SK-N-SH (cell line): ENCODE data around the gene DUSP16. TPM values are rescaled to one million over a fixed set of nuclear protein-coding genes. Genes with fewer than 3 reads are reported as not detected.

Experiments
- CTCF ChIA-PET: fragments of 300-600, 350-600 bp; formaldehyde crosslinking; extraction: SDS; loops from one replicate; lab custom pipeline; 2021; lab: Yijun Ruan, JAX
- POLR2A ChIA-PET: fragments of 350-600 bp; sonication (Branson Sonifier 250); formaldehyde crosslinking; extraction: SDS; loops from one replicate; lab custom pipeline; 2020; ENCODE audit warnings: antibody characterized with exemption, inconsistent platforms; lab: Yijun Ruan, JAX
- DNase-seq: peaks from one replicate; pipeline ENCODE4 v3.0.0; 2012
- H2AFZ ChIP-seq: fragments of 200-600 bp; sonication (generic); 2 replicates; pipeline ENCODE4 v1.8.1; 2016; ENCODE audit warnings: antibody characterized with exemption, mild to moderate bottlenecking, low read depth
- H3F3A ChIP-seq: fragments of 200-600 bp; sonication (generic); replicated peaks from 2 replicates; pipeline ENCODE3; 2016; ENCODE audit warnings: antibody characterized with exemption, mild to moderate bottlenecking; ENCODE audit not compliant: insufficient read depth
- H3K27ac ChIP-seq, 2 experiments: fragments of 200-500 bp in 1 of 2; fragments of 200-600 bp in 1 of 2; sonication (Bioruptor generic) in 1 of 2; sonication (generic), shearing (Covaris generic) in 1 of 2; 2 replicates each; pipeline versions ENCODE4 v1.5.1 to v1.6.1; 2014 to 2016; ENCODE audit warnings: low read depth in 2 of 2, inconsistent platforms in 1 of 2, low read length in 1 of 2, mild to moderate bottlenecking in 1 of 2, mixed read lengths in 1 of 2
- H3K27me3 ChIP-seq: fragments of 200-600 bp; sonication (generic), shearing (Covaris generic); 2 replicates; pipeline ENCODE4 v1.6.1; 2016; ENCODE audit warnings: mixed run types; ENCODE audit not compliant: insufficient read depth
- H3K36me3 ChIP-seq, 2 experiments: fragments of 200-500 bp in 1 of 2; fragments of 200-600 bp in 1 of 2; sonication (Bioruptor generic) in 1 of 2; sonication (generic) in 1 of 2; replicated peaks in 1 of 2; 2 replicates each; pipeline versions ENCODE3 to v1.5.1; 2014 to 2016; ENCODE audit warnings: low read length in 1 of 2, mild to moderate bottlenecking in 1 of 2; ENCODE audit not compliant: insufficient read depth in 2 of 2, control insufficient read depth in 1 of 2
- H3K4me1 ChIP-seq, 2 experiments: fragments of 200-500 bp in 1 of 2; fragments of 200-600 bp in 1 of 2; sonication (Bioruptor generic) in 1 of 2; sonication (generic), shearing (Covaris generic) in 1 of 2; 2 replicates each; pipeline versions ENCODE4 v1.5.1 to v1.6.1; 2014 to 2016; ENCODE audit warnings: low read depth in 1 of 2, low read length in 1 of 2, mixed run types in 1 of 2; ENCODE audit not compliant: insufficient read depth in 2 of 2, control insufficient read depth in 1 of 2
- H3K4me2 ChIP-seq: fragments of 200-600 bp; sonication (generic), shearing (Covaris generic); 2 replicates; pipeline ENCODE4 v1.6.1; 2017; ENCODE audit warnings: mixed run types
- H3K4me3 ChIP-seq, 2 experiments: fragments of 200-500 bp in 1 of 2; fragments of 200-600 bp in 1 of 2; sonication (Bioruptor generic) in 1 of 2; sonication (generic), shearing (Covaris generic) in 1 of 2; 2 replicates each; pipeline versions ENCODE4 v1.5.1 to v1.8.1; 2014 to 2016; ENCODE audit warnings: low read depth in 2 of 2, inconsistent platforms in 1 of 2, low read length in 1 of 2, mild to moderate bottlenecking in 1 of 2, mixed read lengths in 1 of 2, moderate library complexity in 1 of 2
- H3K79me2 ChIP-seq: fragments of 200-600 bp; sonication (generic); 2 replicates; pipeline ENCODE4 v1.8.1; 2017; ENCODE audit warnings: mild to moderate bottlenecking; ENCODE audit not compliant: insufficient read depth
- H3K9ac ChIP-seq: fragments of 200-600 bp; sonication (generic); 2 replicates; pipeline ENCODE4 v1.6.1; 2017; ENCODE audit warnings: mixed run types
- H3K9me2 ChIP-seq: fragments of 200-600 bp; sonication (generic); 2 replicates; pipeline ENCODE4 v1.6.1; 2017; ENCODE audit warnings: mixed run types
- H3K9me3 ChIP-seq: fragments of 200-600 bp; sonication (generic); 2 replicates; pipeline ENCODE4 v1.6.1; 2017; ENCODE audit warnings: mixed run types, mild to moderate bottlenecking, moderate library complexity
- H4K20me1 ChIP-seq: fragments of 200-600 bp; sonication (generic); 2 replicates; pipeline ENCODE4 v1.6.1; 2017; ENCODE audit warnings: mild to moderate bottlenecking, mixed run types; ENCODE audit not compliant: insufficient read depth
- EZH2phosphoT487 ChIP-seq: fragments of 200-600 bp; sonication (generic); IDR thresholded peaks from 2 replicates; pipeline ENCODE4 v1.6.1; 2017; ENCODE audit warnings: low read depth, mixed run types, mild to moderate bottlenecking, antibody characterized with exemption, moderate library complexity, borderline replicate concordance
- FOXJ3 ChIP-seq: sonication (generic); formaldehyde crosslinking; IDR thresholded peaks from 2 replicates; pipeline ENCODE4 v1.5.1; 2020; ENCODE audit warnings: mild to moderate bottlenecking, missing genetic modification reagents
- GATA2 ChIP-seq: sonication (generic); formaldehyde crosslinking; IDR thresholded peaks from 2 replicates; pipeline ENCODE4 v1.5.0; 2020; ENCODE audit warnings: mild to moderate bottlenecking, missing genetic modification reagents
- RCOR1 ChIP-seq: fragments of 150-350 bp; IDR thresholded peaks from 2 replicates; pipeline ENCODE4 v1.6.1; 2017; ENCODE audit warnings: antibody characterized with exemption, low read length
- RFX5 ChIP-seq: IDR thresholded peaks from 2 replicates; pipeline ENCODE4 v1.6.1; 2012; ENCODE audit warnings: mild to moderate bottlenecking, improper control_type of control experiment, low read length
- SMC3 ChIP-seq: IDR thresholded peaks from 2 replicates; pipeline ENCODE4 v1.6.1; 2012; ENCODE audit warnings: low read depth, low read length, improper control_type of control experiment
- WGBS: methylation state at CpG from one replicate; pipeline ENCODE4 v1.1.6; 2017; ENCODE audit warnings: low lambda C conversion rate; 5-methylcytosine and 5-hydroxymethylcytosine counted together
- polyA plus RNA-seq, 3 experiments: library from polyadenylated mRNA; depleted of rRNA; stranded (reverse); fragments of >200 nt; gene quantifications; 2 replicates each; pipeline ENCODE4 v1.2.3, GENCODE V29; 2012
- TF ChIP-seq, protein P1 (sequence below): fragments of 150-350 bp; IDR thresholded peaks from 2 replicates; pipeline ENCODE4 v1.6.1; 2017; ENCODE audit warnings: antibody characterized with exemption, low read length, low read depth, borderline replicate concordance
- TF ChIP-seq, protein P2 (sequence below): IDR thresholded peaks from 2 replicates; pipeline ENCODE4 v1.6.1; 2012; ENCODE audit warnings: mild to moderate bottlenecking, low read depth, low read length, moderate library complexity

DUSP16 gene
- polyA plus RNA-seq, 1 of the 3 experiments (the other 2 are of a cell fraction), result 7.1 TPM

DNA sequence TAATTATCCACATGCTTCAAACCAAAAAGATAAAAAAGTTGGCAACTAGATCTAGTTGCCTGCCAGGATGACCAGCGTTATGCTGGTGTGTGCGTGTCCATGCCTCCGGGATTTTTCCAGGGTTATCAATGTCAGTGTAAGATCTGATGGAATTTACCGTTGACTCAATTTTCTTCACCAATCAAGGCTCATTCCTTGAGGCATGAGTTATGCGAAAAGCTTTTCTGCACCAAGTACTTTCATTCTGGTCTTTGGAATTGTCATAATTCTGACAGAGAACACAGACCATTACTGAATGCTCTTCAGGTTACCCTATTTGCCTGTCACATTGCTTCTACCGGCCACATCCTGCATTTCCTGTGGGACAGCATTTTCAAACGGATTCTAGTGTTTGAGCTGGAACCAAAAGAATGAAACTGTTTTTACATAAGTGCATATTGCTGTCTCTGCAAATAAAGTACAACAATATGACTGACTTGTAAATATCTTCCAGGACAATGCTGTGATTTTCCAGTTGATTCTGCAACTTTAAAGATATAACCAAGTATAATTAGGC is 91.8 kb downstream of the DUSP16 start:
- WGBS, result 91% methylated on average over 7 of the region's 7 CpGs
- POLR2A ChIA-PET, result no interaction called here
- Histone ChIP-seq H3K9ac (no peak overlapping the region), H3K4me3 (no peak overlapping the region), H3K4me2 (no peak overlapping the region), H3K9me2 (no peaks in the 10 kb centered on the region), H2AFZ (no peak overlapping the region), H3K4me1 (peaks cover 0 to 7% of the 10 kb centered on the region in 2 experiments; a peak in 1 of 4 replicates), H3K9me3 (no peaks in the 10 kb centered on the region), H3F3A (no peaks in the 10 kb centered on the region), H3K27ac (no peak overlapping the region), H3K79me2 (0 out of 2 replicates have a peak, but pooled peaks cover 6% of the 10 kb centered on the region), H4K20me1 (no peaks in the 10 kb centered on the region), H3K27me3 (no peaks in the 10 kb centered on the region), H3K36me3 (peaks cover 11 to 14% of the 10 kb centered on the region in 2 experiments)
- CTCF ChIA-PET, result interaction anchor here (0.6 kb wide), 1 partner anchor 73 kb away, joined by 3 read pairs; no protein-coding TSS in a partner anchor
- TF ChIP-seq RFX5 (no peak), SMC3 (no peak), FOXJ3 (CRISPR knock-in tag) (no peak), EZH2phosphoT487 (no peak), RCOR1 (no peak), GATA2 (CRISPR knock-in tag) (no peak)
- TF ChIP-seq, protein P1, sequence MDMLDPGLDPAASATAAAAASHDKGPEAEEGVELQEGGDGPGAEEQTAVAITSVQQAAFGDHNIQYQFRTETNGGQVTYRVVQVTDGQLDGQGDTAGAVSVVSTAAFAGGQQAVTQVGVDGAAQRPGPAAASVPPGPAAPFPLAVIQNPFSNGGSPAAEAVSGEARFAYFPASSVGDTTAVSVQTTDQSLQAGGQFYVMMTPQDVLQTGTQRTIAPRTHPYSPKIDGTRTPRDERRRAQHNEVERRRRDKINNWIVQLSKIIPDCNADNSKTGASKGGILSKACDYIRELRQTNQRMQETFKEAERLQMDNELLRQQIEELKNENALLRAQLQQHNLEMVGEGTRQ, result no peak
- TF ChIP-seq, protein P2, sequence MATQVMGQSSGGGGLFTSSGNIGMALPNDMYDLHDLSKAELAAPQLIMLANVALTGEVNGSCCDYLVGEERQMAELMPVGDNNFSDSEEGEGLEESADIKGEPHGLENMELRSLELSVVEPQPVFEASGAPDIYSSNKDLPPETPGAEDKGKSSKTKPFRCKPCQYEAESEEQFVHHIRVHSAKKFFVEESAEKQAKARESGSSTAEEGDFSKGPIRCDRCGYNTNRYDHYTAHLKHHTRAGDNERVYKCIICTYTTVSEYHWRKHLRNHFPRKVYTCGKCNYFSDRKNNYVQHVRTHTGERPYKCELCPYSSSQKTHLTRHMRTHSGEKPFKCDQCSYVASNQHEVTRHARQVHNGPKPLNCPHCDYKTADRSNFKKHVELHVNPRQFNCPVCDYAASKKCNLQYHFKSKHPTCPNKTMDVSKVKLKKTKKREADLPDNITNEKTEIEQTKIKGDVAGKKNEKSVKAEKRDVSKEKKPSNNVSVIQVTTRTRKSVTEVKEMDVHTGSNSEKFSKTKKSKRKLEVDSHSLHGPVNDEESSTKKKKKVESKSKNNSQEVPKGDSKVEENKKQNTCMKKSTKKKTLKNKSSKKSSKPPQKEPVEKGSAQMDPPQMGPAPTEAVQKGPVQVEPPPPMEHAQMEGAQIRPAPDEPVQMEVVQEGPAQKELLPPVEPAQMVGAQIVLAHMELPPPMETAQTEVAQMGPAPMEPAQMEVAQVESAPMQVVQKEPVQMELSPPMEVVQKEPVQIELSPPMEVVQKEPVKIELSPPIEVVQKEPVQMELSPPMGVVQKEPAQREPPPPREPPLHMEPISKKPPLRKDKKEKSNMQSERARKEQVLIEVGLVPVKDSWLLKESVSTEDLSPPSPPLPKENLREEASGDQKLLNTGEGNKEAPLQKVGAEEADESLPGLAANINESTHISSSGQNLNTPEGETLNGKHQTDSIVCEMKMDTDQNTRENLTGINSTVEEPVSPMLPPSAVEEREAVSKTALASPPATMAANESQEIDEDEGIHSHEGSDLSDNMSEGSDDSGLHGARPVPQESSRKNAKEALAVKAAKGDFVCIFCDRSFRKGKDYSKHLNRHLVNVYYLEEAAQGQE, result no peak
- DNase-seq, result no peak

DNA sequence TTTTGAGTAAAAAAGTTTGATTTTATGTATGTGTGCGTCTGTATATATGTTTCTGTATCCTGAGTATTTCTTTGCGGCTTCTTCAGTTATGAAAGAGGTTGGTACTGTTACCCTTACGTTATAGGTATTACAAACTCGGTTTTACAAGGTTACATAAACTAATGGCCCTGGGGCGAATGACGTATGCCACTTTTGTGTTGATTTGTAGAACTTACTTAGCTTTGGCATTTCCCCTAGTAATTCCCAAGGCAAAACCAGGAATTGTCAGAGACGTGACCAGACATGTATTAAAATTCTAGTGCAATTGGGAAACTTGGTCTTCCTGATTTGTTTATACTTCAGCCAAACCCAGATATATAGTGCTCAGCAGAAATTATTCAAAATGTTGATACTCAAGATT is 93.3 kb downstream of the DUSP16 start:
- ChIA-PET CTCF (no interaction called here), POLR2A (no interaction called here)
- Histone ChIP-seq H3K36me3 (peaks cover 5 to 6% of the 10 kb centered on the region in 2 experiments), H3K4me3 (no peak overlapping the region), H4K20me1 (no peaks in the 10 kb centered on the region), H3K9ac (no peak overlapping the region), H3K9me2 (no peaks in the 10 kb centered on the region), H2AFZ (no peak overlapping the region), H3K79me2 (0 out of 2 replicates have a peak, but pooled peaks cover 3% of the 10 kb centered on the region), H3K27me3 (no peaks in the 10 kb centered on the region), H3K27ac (no peak overlapping the region), H3K9me3 (no peaks in the 10 kb centered on the region), H3F3A (no peaks in the 10 kb centered on the region), H3K4me1 (peaks cover 0 to 14% of the 10 kb centered on the region in 2 experiments; a peak in 1 of 4 replicates), H3K4me2 (no peak overlapping the region)
- DNase-seq, result no peak
- TF ChIP-seq, protein P2, result no peak
- 98% methylated on average over 7 of the region's 7 CpGs for WGBS
